GM21528 (cell line): ENCODE results near the gene TRIM41.
A peak's percentile ranks its signal among the peaks of the same experiment; 100 is the strongest.

Experiments used
- ATAC-seq: cut with Tn5 transposase; IDR thresholded peaks from one replicate; pipeline ENCODE4 v1.9.1; 2021; ENCODE audit warnings: mild to moderate bottlenecking, moderate library complexity; ENCODE audit not compliant: unreplicated experiment, low FRiP score

The TRIM41 gene

GRCh38 chr5:181229996-181230395 is 6.9 kb downstream of the TRIM41 start:
- no peak for ATAC-seq

GRCh38 chr5:181230551-181230950 is 7.5 kb downstream of the TRIM41 start:
- ATAC-seq = no peak

GRCh38 chr5:181231432-181231831 is 8.4 kb downstream of the TRIM41 start:
- no peak for ATAC-seq

GRCh38 chr5:181232593-181232992 is 9.5 kb downstream of the TRIM41 start:
- ATAC-seq = no peak

- ATAC-seq = no peak
These were observed 10.2 kb downstream of the TRIM41 start for GRCh38 chr5:181233088-181233800.

GRCh38 chr5:181233801-181234454 is 10.8 kb downstream of the TRIM41 start:
- no peak for ATAC-seq

GRCh38 chr5:181234455-181235306 is 11.6 kb downstream of the TRIM41 start:
- no peak for ATAC-seq

- ATAC-seq = no peak
These were observed 12.2 kb downstream of the TRIM41 start for GRCh38 chr5:181235323-181235688.

GRCh38 chr5:181235689-181236366 is 12.7 kb downstream of the TRIM41 start:
- no peak for ATAC-seq

- no peak for ATAC-seq
These were observed 13.4 kb downstream of the TRIM41 start for GRCh38 chr5:181236471-181236870.

GRCh38 chr5:181236954-181237641 is 14.0 kb downstream of the TRIM41 start:
- no peak for ATAC-seq

- no peak for ATAC-seq
These were observed 14.8 kb downstream of the TRIM41 start for GRCh38 chr5:181237729-181238385.

- ATAC-seq = no peak
These were observed 16.1 kb downstream of the TRIM41 start for GRCh38 chr5:181239062-181239663.

GRCh38 chr5:181241393-181241975 is 18.4 kb downstream of the TRIM41 start:
- ATAC-seq = no peak

GRCh38 chr5:181242031-181242451 is 19.0 kb downstream of the TRIM41 start:
- ATAC-seq = no peak

- no peak for ATAC-seq
These were observed 20.0 kb downstream of the TRIM41 start for GRCh38 chr5:181243018-181243563.

GRCh38 chr5:181243564-181244343 is 20.7 kb downstream of the TRIM41 start, which contains the start of gene RACK1:
TSS of gene RACK1 (minus strand) at chr5:181243906. CDS start at chr5:181243800, 106 bp downstream.
- peak; percentile 60 for ATAC-seq
